Measurements from ENCODE around the gene LRRC37B.
"Not testable (repeated sequence)": the region's sequence is repeated elsewhere in the genome, so short reads cannot be mapped to it uniquely, and the experiment has no call there.

Gene LRRC37B

GRCh38 chr17:32006957-32007462 is at the start of gene LRRC37B:
Gene LRRC37B, plus strand, starts transcription at chr17:32007383. Its CDS starts 14,010 bp downstream, at chr17:32021393.
- peak; percentile 88 for DNase-seq

DNA sequence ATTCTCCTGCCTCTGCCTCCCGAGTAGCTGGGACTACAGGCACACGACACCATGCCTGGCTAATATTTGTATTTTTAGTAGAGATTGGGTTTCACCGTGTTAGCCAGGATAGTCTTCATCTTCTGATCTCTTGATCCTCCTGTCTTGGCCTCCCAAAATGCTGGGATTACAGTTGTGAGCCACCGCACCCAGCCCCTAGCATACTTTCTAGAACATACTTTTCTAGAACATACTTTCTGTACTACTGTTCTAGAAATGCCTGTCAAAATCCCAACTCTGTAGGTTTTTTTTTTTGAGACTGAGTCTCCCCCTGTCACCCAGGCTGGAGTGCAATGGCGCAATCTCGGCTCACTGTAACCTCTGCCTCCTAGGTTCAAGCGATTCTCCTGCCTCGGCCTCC is 43.1 kb upstream of the LRRC37B start:
- not testable (repeated sequence) for DNase-seq

GRCh38 chr17:31967648-31968047 is 39.5 kb upstream of the LRRC37B start:
- no peak for DNase-seq

GRCh38 chr17:31970416-31970815 is 36.8 kb upstream of the LRRC37B start:
- DNase-seq: not testable (repeated sequence)

- not testable (repeated sequence) for DNase-seq
These were observed 32.7 kb upstream of the LRRC37B start for GRCh38 chr17:31974269-31975071.

DNA sequence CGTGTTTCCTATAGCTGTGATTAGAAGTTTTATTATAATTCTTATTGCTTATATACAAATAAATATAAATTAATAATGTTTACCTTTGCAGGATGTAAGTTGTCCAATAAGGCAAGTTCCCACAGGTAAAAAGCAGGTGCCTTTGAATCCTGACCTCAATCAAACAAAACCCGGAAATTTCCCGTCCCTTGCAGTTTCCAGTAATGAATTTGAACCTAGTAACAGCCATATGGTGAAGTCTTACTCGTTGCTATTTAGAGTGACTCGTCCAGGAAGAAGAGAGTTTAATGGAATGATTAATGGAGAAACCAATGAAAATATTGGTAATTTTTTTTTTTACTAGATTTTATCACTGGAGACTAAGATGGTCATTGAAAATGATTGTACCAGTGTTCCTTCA is 31.8 kb upstream of the LRRC37B start:
- not testable (repeated sequence) for DNase-seq

- DNase-seq: not testable (repeated sequence)
These were observed 15.4 kb upstream of the LRRC37B start for GRCh38 chr17:31991821-31992220.

- DNase-seq: no peak
These were observed 10.2 kb upstream of the LRRC37B start for GRCh38 chr17:31997005-31997404.

GRCh38 chr17:32007463-32008298 is 498 bp downstream of the LRRC37B start:
- peak; percentile 32 for DNase-seq

DNA sequence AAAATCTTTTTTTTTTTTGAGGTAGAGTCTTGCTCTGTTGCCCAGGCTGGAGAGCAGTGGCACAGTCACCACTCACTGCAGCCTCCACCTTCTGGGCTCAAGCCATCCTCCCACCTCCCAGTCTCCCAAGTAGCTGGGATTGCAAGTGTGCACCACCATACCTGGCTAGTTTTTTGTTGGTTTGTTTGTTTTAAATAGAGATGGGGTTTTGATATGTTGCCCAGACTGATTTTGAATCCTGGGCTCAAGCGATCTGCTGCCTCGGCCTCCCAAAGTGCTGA is 2.0 kb downstream of the LRRC37B start:
- DNase-seq: no peak

- no peak for DNase-seq
These were observed 2.9 kb downstream of the LRRC37B start for GRCh38 chr17:32010114-32010513.

DNA sequence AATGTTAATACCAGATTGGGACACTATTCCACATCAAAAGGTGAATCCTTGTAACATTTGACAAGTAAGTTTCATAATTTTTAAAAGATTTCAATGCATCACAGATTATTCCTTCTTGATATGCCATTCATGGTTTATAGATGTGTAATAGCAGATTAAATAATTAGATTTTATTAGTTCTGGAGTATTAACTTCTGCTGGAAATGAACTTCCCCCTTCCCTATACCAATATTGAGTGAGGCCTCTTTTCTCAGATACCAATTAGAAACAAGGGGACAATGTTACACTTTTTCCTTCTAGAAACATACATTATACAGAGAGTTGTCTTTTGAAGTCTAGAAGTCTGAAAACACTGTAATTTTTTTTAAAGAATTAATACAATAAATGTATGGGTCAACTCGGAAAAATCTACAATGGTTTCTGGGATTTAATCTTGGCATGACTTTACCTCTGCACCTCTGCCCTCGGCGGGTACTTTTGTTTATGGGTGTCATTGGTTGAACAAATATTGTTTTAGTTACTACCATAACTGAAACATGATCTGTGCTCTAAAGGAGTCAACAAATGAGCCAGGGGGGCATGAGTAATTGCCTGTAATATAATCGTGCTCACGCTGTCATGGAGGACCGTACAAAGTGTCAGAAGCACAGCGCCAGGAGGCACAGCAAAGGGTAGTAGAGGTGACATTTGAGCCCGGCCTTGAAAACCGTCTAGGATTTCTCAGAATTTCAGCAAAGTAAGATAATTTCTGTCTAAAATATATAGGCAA is 8.2 kb downstream of the LRRC37B start:
- DNase-seq: no peak

DNA sequence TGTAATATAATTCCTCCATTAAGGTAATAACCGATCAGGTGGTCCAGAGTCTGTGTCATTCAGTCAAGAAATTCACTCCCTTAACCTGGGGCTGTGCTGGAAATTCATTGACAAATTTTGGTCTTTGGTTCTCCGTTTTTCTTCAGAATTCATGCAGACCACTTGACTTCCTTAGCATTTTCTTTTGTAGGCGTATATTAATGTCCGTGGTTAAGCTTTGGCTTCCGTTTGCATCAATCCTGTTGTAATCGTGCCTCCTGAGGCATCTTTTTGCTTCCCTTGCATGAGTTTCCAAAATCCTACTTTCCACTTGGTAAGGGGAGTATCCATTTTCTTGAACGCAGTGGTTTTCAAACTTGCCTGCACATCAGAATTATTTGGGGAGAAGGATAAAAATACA is 9.0 kb downstream of the LRRC37B start:
- no peak for DNase-seq

DNA sequence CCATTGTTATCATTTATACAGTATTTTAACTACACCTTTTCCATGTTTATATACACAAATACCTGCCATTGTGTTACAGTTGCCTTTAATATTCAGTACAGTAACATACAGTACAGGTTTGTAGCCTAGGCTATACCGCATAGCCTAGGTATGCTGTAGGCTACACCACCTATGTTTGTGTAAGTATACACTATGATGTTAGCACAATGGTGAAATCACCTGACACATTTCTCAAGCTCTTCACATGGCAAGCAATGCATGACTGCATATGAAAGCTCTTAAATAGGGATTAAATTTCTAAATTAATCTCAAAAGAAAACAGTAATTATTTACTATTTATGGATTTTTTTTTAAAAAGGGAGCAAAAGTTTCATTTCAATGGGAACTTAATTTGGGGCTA is 12.0 kb downstream of the LRRC37B start:
- no peak for DNase-seq

DNA sequence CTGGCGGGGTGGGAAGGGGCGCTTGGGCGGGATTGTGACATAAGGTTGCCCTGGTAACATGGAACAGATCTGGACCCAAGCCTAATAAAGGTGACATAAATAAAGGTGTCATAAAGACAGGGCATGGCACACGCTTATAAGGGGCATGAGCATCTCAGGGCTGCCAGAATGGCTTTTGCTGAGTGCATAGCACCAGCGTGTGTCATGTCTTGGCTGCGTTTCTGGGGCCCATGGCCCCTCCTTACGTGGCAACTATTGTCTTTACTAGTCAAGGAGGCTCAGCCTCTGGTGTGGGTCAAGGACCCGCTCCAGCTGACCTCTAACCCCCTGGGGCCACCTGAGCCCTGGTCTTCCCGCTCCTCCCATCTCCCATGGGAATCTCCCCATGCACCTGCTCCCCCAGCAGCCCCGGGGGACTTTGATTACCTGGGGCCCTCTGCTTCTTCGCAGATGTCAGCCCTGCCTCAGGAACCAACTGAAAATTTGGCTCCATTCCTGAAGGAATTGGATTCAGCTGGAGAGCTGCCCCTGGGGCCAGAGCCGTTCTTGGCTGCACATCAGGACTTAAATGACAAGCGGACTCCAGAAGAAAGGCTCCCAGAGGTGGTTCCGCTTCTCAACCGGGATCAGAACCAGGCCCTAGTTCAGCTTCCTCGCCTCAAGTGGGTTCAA is 13.9 kb downstream of the LRRC37B start:
- no peak for DNase-seq

GRCh38 chr17:32021615-32021955 is 14.4 kb downstream of the LRRC37B start:
- DNase-seq: no peak

DNA sequence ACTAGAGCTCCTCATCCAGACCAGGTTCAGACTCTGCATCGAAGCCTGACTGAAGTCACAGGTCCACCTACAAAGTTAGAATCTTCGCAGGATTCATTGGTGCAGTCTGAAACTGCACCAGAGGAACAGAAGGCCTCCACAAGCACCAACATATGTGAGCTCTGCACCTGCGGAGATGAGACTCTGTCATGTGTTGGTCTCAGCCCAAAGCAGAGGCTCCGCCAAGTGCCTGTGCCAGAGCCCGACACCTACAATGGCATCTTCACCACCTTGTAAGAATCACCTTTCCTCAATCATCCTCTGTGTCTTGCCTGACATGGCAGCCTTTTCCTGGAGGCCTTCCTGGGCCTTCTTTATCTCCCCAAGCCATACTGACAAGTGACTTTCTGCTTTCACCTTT is 15.4 kb downstream of the LRRC37B start:
- DNase-seq: not testable (repeated sequence)

DNA sequence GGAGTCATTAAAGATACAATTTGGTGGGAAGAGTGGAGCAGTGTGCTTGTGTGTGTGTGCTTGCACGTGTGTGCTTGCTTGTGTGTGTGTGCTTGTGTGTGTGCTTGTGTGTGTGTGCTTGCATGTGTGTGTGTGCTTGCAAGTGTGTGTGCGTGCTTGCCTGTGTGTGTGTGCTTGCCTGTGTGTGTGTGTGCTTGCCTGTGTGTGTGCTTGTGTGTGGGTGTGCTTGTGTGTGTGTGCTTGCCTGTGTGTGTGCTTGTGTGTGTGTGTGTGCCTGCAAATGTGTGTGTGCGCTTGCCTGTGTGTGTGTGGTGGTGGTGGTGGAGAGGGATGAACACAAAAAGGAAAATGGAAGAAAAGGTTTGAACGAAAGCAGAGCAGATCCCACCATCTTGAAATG is 20.1 kb downstream of the LRRC37B start:
- DNase-seq: not testable (repeated sequence)

GRCh38 chr17:32033223-32033622 is 26.0 kb downstream of the LRRC37B start:
- no peak for DNase-seq

DNA sequence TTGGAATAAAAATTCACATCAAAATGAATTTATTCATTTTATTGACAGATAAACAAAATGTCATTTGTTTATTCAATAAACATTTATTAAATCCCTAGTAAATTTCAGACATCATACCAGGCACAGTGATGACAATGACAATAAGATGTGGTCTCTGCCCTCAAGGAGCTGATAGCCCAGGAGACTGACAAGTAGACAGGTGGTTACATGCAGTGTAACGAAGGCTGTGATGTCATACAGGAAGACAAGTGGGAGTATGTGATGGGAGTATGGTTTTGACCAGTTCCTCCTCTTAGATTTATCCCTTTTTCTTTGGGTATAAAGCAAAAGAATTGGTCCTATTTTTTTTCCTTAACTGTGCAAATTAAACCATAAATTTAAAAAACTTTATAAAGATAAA is 26.6 kb downstream of the LRRC37B start:
- not testable (repeated sequence) for DNase-seq

DNA sequence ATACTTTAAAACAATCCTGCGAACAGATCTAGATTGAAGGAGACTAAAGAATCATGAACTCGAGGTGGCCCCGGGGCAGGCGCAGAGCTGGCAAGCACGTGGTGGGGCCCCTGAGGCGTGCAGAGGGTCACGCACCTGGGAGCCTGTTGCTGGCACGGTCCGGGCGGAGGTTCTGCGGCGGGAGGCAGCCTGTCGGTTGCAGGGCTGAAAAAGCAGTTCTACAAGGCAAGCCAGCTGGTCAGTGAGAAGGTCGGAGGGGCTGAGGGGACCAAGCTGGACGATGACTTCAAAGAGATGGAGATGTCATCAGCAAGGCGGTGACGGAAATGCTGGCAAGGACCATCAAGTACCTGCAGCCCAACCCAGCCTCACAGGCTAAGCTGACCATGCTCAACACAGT is 33.1 kb downstream of the LRRC37B start:
- DNase-seq: not testable (repeated sequence)

DNA sequence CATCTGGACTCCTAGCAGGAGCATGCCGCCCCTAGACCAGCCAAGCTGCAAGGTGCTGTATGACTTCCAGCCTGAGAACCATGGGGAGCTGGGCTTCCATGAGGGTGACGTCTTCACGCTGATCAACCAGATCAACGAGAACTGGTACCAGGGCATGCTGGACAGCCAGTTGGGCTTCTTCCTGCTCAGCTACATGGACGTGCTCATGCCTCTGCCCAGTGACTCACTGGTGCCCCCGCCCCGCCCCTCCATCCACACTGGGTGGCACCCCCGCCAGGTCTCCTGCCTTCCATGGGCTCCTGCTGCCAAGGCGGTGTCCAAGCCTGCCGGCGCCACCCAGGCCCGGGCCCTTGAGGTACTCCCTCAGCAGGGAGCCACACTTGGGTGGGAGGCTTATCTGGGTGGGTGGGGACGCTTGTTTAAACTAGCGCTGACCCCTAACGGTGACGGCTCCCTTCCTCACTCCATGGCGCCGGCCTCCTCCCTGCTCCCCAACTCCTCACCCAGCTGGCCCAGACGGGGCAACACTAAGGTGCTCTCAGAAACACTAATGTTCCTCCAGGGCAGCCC is 34.2 kb downstream of the LRRC37B start:
- DNase-seq: not testable (repeated sequence)

All from stimulated activated CD4-positive, alpha-beta T cell treated with anti-CD3 and anti-CD28 coated beads, Interleukin-12 subunit alpha, Interleukin-12 subunit beta, amount 100 ng/mL, for 4 hours (primary cell).